HCT116 (cell line): ENCODE data around the gene FAIM2. TPM values are rescaled to one million over a fixed set of nuclear protein-coding genes. Genes with fewer than 3 reads are reported as not detected.

Experiments used
- ATAC-seq: fragments of 200-7000 bp; cut with Tn5 transposase; 2 replicates; pipeline ENCODE4 v1.9.1; 2020; ENCODE audit warnings: mild to moderate bottlenecking, moderate library complexity
- BruUV-seq: library from RNA; stranded (reverse); fragments of 400-500 nt; replicated peaks from 2 replicates; lab custom pipeline; 2021; lab: Mats Ljungman, UMichigan
- CTCF ChIA-PET: fragments of 300-600 bp; sonication (Branson Sonifier 250); formaldehyde crosslinking; loops from one replicate; lab custom pipeline; 2021; ENCODE audit warnings: antibody characterized with exemption; lab: Charles Lee
- POLR2A ChIA-PET: fragments of 300-600, 350-600 bp; sonication (Branson Sonifier 250); formaldehyde crosslinking; loops from one replicate; lab custom pipeline; 2021; ENCODE audit warnings: antibody characterized with exemption; lab: Charles Lee
- RAD21 ChIA-PET, 2 experiments: fragments of 300-600 bp; sonication (Branson Sonifier 250); formaldehyde crosslinking; loops; one replicate each; lab custom pipeline; 2023; ENCODE audit warnings: low total read pairs in 2 of 2; ENCODE audit not compliant: uncharacterized antibody in 2 of 2, unreplicated experiment in 2 of 2, low non-redundant PET in 1 of 2; lab: Charles Lee
- DNase-seq: peaks from one replicate; pipeline ENCODE4 v3.0.0-alpha.2; 2010; ENCODE audit warnings: low read depth, low spot score
- H2AFZ ChIP-seq: fragments of 200-600 bp; shearing (Covaris generic), sonication (generic); 2 replicates; pipeline ENCODE4 v1.6.1; 2017; ENCODE audit warnings: low read depth, mixed run types, mixed read lengths, antibody characterized with exemption, low read length; ENCODE audit not compliant: poor library complexity, severe bottlenecking
- H3K27ac ChIP-seq: 2 replicates; pipeline ENCODE4 v1.5.1; 2012; ENCODE audit warnings: low read depth, low read length
- H3K27me3 ChIP-seq: fragments of 200-600 bp; sonication (generic); 2 replicates; pipeline ENCODE4 v1.6.1; 2016; ENCODE audit warnings: mixed run types, low read length, mixed read lengths; ENCODE audit not compliant: insufficient read depth
- H3K36me3 ChIP-seq, 2 experiments: fragments of 200-500 bp in 1 of 2; fragments of 200-600 bp in 1 of 2; sonication (Bioruptor generic) in 1 of 2; sonication (generic) in 1 of 2; 2 replicates each; pipeline versions ENCODE4 v1.5.1 to v1.6.1; 2014 to 2016; ENCODE audit warnings: low read length in 2 of 2, inconsistent platforms in 1 of 2, mixed read lengths in 1 of 2, mixed run types in 1 of 2; ENCODE audit not compliant: insufficient read depth in 2 of 2, control insufficient read depth in 1 of 2
- H3K4me1 ChIP-seq, 2 experiments: fragments of 200-600 bp in 1 of 2; sonication (generic) in 1 of 2; 2 replicates each; pipeline versions ENCODE4 v1.5.1 to v1.6.1; 2012 to 2017; ENCODE audit warnings: low read length in 2 of 2, inconsistent platforms in 1 of 2, mild to moderate bottlenecking in 1 of 2, mixed read lengths in 1 of 2, mixed run types in 1 of 2, moderate library complexity in 1 of 2; ENCODE audit not compliant: insufficient read depth in 2 of 2, control insufficient read depth in 1 of 2
- H3K4me2 ChIP-seq: fragments of 200-600 bp; sonication (generic); 2 replicates; pipeline ENCODE4 v1.6.1; 2017; ENCODE audit warnings: mixed run types, low read length, mixed read lengths
- H3K4me3 ChIP-seq, 2 experiments: fragments of 200-600 bp in 1 of 2; sonication (generic) in 1 of 2; replicated peaks in 1 of 2; 2 replicates each; pipeline ENCODE4 v1.5.1; 2011 to 2016; ENCODE audit warnings: low read length in 2 of 2, control low read depth in 1 of 2, low read depth in 1 of 2, mild to moderate bottlenecking in 1 of 2, mixed read lengths in 1 of 2, mixed run types in 1 of 2
- H3K79me2 ChIP-seq: fragments of 200-600 bp; sonication (generic); 2 replicates; pipeline ENCODE4 v1.6.1; 2017; ENCODE audit warnings: mild to moderate bottlenecking, mixed run types, low read length, moderate library complexity, mixed read lengths; ENCODE audit not compliant: insufficient read depth
- H3K9ac ChIP-seq: fragments of 200-600 bp; sonication (generic); 2 replicates; pipeline ENCODE4 v1.6.1; 2016; ENCODE audit warnings: low read length, mixed read lengths
- H3K9me2 ChIP-seq: fragments of 200-600 bp; sonication (generic), shearing (Covaris generic); 2 replicates; pipeline ENCODE4 v1.6.1; 2017; ENCODE audit warnings: mixed run types, mild to moderate bottlenecking, moderate library complexity; ENCODE audit not compliant: insufficient read depth
- H3K9me3 ChIP-seq, 2 experiments: fragments of 200-500 bp in 1 of 2; fragments of 200-600 bp in 1 of 2; sonication (Bioruptor generic) in 1 of 2; sonication (generic) in 1 of 2; 2 replicates each; pipeline ENCODE4 v1.6.1; 2014 to 2017; ENCODE audit warnings: low read length in 2 of 2, mixed read lengths in 2 of 2, inconsistent platforms in 1 of 2, low read depth in 1 of 2, mild to moderate bottlenecking in 1 of 2, mixed run types in 1 of 2, moderate library complexity in 1 of 2; ENCODE audit not compliant: control insufficient read depth in 1 of 2, insufficient read depth in 1 of 2
- H4K20me1 ChIP-seq: fragments of 200-600 bp; sonication (generic), shearing (Covaris generic); 2 replicates; pipeline ENCODE4 v1.6.1; 2017; ENCODE audit warnings: mixed run types, mild to moderate bottlenecking, moderate library complexity; ENCODE audit not compliant: insufficient read depth
- EGR1 ChIP-seq: IDR thresholded peaks from 2 replicates; pipeline ENCODE4 v1.6.1; 2012; ENCODE audit warnings: low read depth
- FOSL1 ChIP-seq: IDR thresholded peaks from 2 replicates; pipeline ENCODE4 v1.6.1; 2012; ENCODE audit warnings: low read depth
- POLR2A ChIP-seq: IDR thresholded peaks from 2 replicates; pipeline ENCODE4 v1.7.0; 2011; ENCODE audit warnings: borderline replicate concordance; ENCODE audit not compliant: insufficient read depth, insufficient read length; ENCODE audit errors: extremely low read depth
- POLR2AphosphoS5 ChIP-seq: IDR thresholded peaks from 2 replicates; pipeline ENCODE4 v1.6.1; 2011; ENCODE audit warnings: mild to moderate bottlenecking, low read depth, low read length, moderate library complexity
- SIN3A ChIP-seq: IDR thresholded peaks from 2 replicates; pipeline ENCODE4 v1.6.1; 2012; ENCODE audit warnings: low read depth
- SP1 ChIP-seq: IDR thresholded peaks from 2 replicates; pipeline ENCODE4 v1.6.1; 2012; ENCODE audit warnings: low read depth
- ZNF274 ChIP-seq: fragments of 200-500 bp; sonication (Bioruptor generic); IDR thresholded peaks from 2 replicates; pipeline ENCODE4 v1.6.1; 2014; ENCODE audit warnings: mild to moderate bottlenecking, low read depth, low read length, inconsistent platforms
- intact Hi-C: fragments of 100-400 bp; cut with micrococcal nuclease; formaldehyde crosslinking; loops from 2 replicates; pipeline ENCODE4 v1.10.0; 2022
- total RNA-seq: library from RNA; stranded (reverse); gene quantifications from one replicate; pipeline ENCODE4 v1.2.1, GENCODE V29; 2021; ENCODE audit not compliant: unreplicated experiment
- TF ChIP-seq, protein P1 (sequence below): IDR thresholded peaks from 2 replicates; pipeline ENCODE4 v1.6.1; 2012; ENCODE audit warnings: low read depth
- TF ChIP-seq, protein P2 (sequence below): IDR thresholded peaks from 2 replicates; pipeline ENCODE4 v1.6.1; 2011; ENCODE audit warnings: mild to moderate bottlenecking, low read length, moderate library complexity; ENCODE audit not compliant: insufficient replicate concordance; ENCODE audit errors: extremely low read depth

FAIM2 gene
- total RNA-seq, 1 experiment from 2014 or later, result not detected

- H3K79me2 ChIP-seq, result no peaks in the 10 kb centered on the region
- ChIA-PET RAD21 (no interaction called here), POLR2A (no interaction called here), CTCF (no interaction called here)
- no peak for DNase-seq
- H3K9ac ChIP-seq, result no peak overlapping the region
- intact Hi-C loops, result no loop called here
- no peak overlapping the region for H2AFZ ChIP-seq
- H3K4me3 ChIP-seq, result no peak overlapping the region
- H3K9me2 ChIP-seq, result no peaks in the 10 kb centered on the region
- no peak for ATAC-seq
- H3K36me3 ChIP-seq, result no peaks in the 10 kb centered on the region
- H3K27ac ChIP-seq, result no peak overlapping the region
- no peaks in the 10 kb centered on the region for H3K9me3 ChIP-seq
- H3K4me1 ChIP-seq, result no peaks in the 10 kb centered on the region
- H4K20me1 ChIP-seq, result no peaks in the 10 kb centered on the region
- TF ChIP-seq SP1 (no peak), SIN3A (no peak), POLR2AphosphoS5 (no peak), FOSL1 (no peak), POLR2A (no peak), ZNF274 (no peak), EGR1 (no peak)
- TF ChIP-seq, protein P1, sequence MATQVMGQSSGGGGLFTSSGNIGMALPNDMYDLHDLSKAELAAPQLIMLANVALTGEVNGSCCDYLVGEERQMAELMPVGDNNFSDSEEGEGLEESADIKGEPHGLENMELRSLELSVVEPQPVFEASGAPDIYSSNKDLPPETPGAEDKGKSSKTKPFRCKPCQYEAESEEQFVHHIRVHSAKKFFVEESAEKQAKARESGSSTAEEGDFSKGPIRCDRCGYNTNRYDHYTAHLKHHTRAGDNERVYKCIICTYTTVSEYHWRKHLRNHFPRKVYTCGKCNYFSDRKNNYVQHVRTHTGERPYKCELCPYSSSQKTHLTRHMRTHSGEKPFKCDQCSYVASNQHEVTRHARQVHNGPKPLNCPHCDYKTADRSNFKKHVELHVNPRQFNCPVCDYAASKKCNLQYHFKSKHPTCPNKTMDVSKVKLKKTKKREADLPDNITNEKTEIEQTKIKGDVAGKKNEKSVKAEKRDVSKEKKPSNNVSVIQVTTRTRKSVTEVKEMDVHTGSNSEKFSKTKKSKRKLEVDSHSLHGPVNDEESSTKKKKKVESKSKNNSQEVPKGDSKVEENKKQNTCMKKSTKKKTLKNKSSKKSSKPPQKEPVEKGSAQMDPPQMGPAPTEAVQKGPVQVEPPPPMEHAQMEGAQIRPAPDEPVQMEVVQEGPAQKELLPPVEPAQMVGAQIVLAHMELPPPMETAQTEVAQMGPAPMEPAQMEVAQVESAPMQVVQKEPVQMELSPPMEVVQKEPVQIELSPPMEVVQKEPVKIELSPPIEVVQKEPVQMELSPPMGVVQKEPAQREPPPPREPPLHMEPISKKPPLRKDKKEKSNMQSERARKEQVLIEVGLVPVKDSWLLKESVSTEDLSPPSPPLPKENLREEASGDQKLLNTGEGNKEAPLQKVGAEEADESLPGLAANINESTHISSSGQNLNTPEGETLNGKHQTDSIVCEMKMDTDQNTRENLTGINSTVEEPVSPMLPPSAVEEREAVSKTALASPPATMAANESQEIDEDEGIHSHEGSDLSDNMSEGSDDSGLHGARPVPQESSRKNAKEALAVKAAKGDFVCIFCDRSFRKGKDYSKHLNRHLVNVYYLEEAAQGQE, result no peak
- TF ChIP-seq, protein P2, sequence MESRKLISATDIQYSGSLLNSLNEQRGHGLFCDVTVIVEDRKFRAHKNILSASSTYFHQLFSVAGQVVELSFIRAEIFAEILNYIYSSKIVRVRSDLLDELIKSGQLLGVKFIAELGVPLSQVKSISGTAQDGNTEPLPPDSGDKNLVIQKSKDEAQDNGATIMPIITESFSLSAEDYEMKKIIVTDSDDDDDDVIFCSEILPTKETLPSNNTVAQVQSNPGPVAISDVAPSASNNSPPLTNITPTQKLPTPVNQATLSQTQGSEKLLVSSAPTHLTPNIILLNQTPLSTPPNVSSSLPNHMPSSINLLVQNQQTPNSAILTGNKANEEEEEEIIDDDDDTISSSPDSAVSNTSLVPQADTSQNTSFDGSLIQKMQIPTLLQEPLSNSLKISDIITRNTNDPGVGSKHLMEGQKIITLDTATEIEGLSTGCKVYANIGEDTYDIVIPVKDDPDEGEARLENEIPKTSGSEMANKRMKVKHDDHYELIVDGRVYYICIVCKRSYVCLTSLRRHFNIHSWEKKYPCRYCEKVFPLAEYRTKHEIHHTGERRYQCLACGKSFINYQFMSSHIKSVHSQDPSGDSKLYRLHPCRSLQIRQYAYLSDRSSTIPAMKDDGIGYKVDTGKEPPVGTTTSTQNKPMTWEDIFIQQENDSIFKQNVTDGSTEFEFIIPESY, result no peak
- no peaks in the 10 kb centered on the region; the same call in 1 of the 2 replicates for H3K27me3 ChIP-seq
- no TSS peak for BruUV-seq
- H3K4me2 ChIP-seq, result no peak overlapping the region
These were observed 1.0 kb downstream of the FAIM2 start for GRCh38 chr12:49902399-49903350.
